SK-N-SH (cell line): Measurements from ENCODE around the gene ZSWIM5. TPM values are rescaled to one million over a fixed set of nuclear protein-coding genes. Genes with fewer than 3 reads are reported as not detected.

Experiments
- CTCF ChIA-PET: fragments of 300-600, 350-600 bp; formaldehyde crosslinking; extraction: SDS; loops from one replicate; lab custom pipeline; 2021; lab: Yijun Ruan, JAX
- POLR2A ChIA-PET: fragments of 350-600 bp; sonication (Branson Sonifier 250); formaldehyde crosslinking; extraction: SDS; loops from one replicate; lab custom pipeline; 2020; ENCODE audit warnings: antibody characterized with exemption, inconsistent platforms; lab: Yijun Ruan, JAX
- DNase-seq: peaks from one replicate; pipeline ENCODE4 v3.0.0; 2012
- H2AFZ ChIP-seq: fragments of 200-600 bp; sonication (generic); 2 replicates; pipeline ENCODE4 v1.8.1; 2016; ENCODE audit warnings: antibody characterized with exemption, mild to moderate bottlenecking, low read depth
- H3F3A ChIP-seq: fragments of 200-600 bp; sonication (generic); replicated peaks from 2 replicates; pipeline ENCODE3; 2016; ENCODE audit warnings: antibody characterized with exemption, mild to moderate bottlenecking; ENCODE audit not compliant: insufficient read depth
- H3K27ac ChIP-seq, 2 experiments: fragments of 200-500 bp in 1 of 2; fragments of 200-600 bp in 1 of 2; sonication (Bioruptor generic) in 1 of 2; sonication (generic), shearing (Covaris generic) in 1 of 2; 2 replicates each; pipeline versions ENCODE4 v1.5.1 to v1.6.1; 2014 to 2016; ENCODE audit warnings: low read depth in 2 of 2, inconsistent platforms in 1 of 2, low read length in 1 of 2, mild to moderate bottlenecking in 1 of 2, mixed read lengths in 1 of 2
- H3K27me3 ChIP-seq: fragments of 200-600 bp; sonication (generic), shearing (Covaris generic); 2 replicates; pipeline ENCODE4 v1.6.1; 2016; ENCODE audit warnings: mixed run types; ENCODE audit not compliant: insufficient read depth
- H3K36me3 ChIP-seq, 2 experiments: fragments of 200-500 bp in 1 of 2; fragments of 200-600 bp in 1 of 2; sonication (Bioruptor generic) in 1 of 2; sonication (generic) in 1 of 2; replicated peaks in 1 of 2; 2 replicates each; pipeline versions ENCODE3 to v1.5.1; 2014 to 2016; ENCODE audit warnings: low read length in 1 of 2, mild to moderate bottlenecking in 1 of 2; ENCODE audit not compliant: insufficient read depth in 2 of 2, control insufficient read depth in 1 of 2
- H3K4me1 ChIP-seq, 2 experiments: fragments of 200-500 bp in 1 of 2; fragments of 200-600 bp in 1 of 2; sonication (Bioruptor generic) in 1 of 2; sonication (generic), shearing (Covaris generic) in 1 of 2; 2 replicates each; pipeline versions ENCODE4 v1.5.1 to v1.6.1; 2014 to 2016; ENCODE audit warnings: low read depth in 1 of 2, low read length in 1 of 2, mixed run types in 1 of 2; ENCODE audit not compliant: insufficient read depth in 2 of 2, control insufficient read depth in 1 of 2
- H3K4me2 ChIP-seq: fragments of 200-600 bp; sonication (generic), shearing (Covaris generic); 2 replicates; pipeline ENCODE4 v1.6.1; 2017; ENCODE audit warnings: mixed run types
- H3K4me3 ChIP-seq, 2 experiments: fragments of 200-500 bp in 1 of 2; fragments of 200-600 bp in 1 of 2; sonication (Bioruptor generic) in 1 of 2; sonication (generic), shearing (Covaris generic) in 1 of 2; 2 replicates each; pipeline versions ENCODE4 v1.5.1 to v1.8.1; 2014 to 2016; ENCODE audit warnings: low read depth in 2 of 2, inconsistent platforms in 1 of 2, low read length in 1 of 2, mild to moderate bottlenecking in 1 of 2, mixed read lengths in 1 of 2, moderate library complexity in 1 of 2
- H3K79me2 ChIP-seq: fragments of 200-600 bp; sonication (generic); 2 replicates; pipeline ENCODE4 v1.8.1; 2017; ENCODE audit warnings: mild to moderate bottlenecking; ENCODE audit not compliant: insufficient read depth
- H3K9ac ChIP-seq: fragments of 200-600 bp; sonication (generic); 2 replicates; pipeline ENCODE4 v1.6.1; 2017; ENCODE audit warnings: mixed run types
- H3K9me2 ChIP-seq: fragments of 200-600 bp; sonication (generic); 2 replicates; pipeline ENCODE4 v1.6.1; 2017; ENCODE audit warnings: mixed run types
- H3K9me3 ChIP-seq: fragments of 200-600 bp; sonication (generic); 2 replicates; pipeline ENCODE4 v1.6.1; 2017; ENCODE audit warnings: mixed run types, mild to moderate bottlenecking, moderate library complexity
- H4K20me1 ChIP-seq: fragments of 200-600 bp; sonication (generic); 2 replicates; pipeline ENCODE4 v1.6.1; 2017; ENCODE audit warnings: mild to moderate bottlenecking, mixed run types; ENCODE audit not compliant: insufficient read depth
- FOSL2 ChIP-seq: IDR thresholded peaks from 2 replicates; pipeline ENCODE4 v1.4.0; 2012; ENCODE audit warnings: low read depth, mild to moderate bottlenecking, moderate library complexity, borderline replicate concordance
- MXI1 ChIP-seq: IDR thresholded peaks from 2 replicates; pipeline ENCODE4 v1.6.1; 2012; ENCODE audit warnings: mild to moderate bottlenecking, low read depth, low read length, improper control_type of control experiment
- NRF1 ChIP-seq: IDR thresholded peaks from 2 replicates; pipeline ENCODE4 v1.6.1; 2012; ENCODE audit warnings: low read depth, mild to moderate bottlenecking, low read length
- POLR2AphosphoS5 ChIP-seq: IDR thresholded peaks from 2 replicates; pipeline ENCODE4 v1.6.1; 2012; ENCODE audit warnings: low read depth, low read length
- RAD21 ChIP-seq: IDR thresholded peaks from 2 replicates; pipeline ENCODE4 v1.6.1; 2012; ENCODE audit warnings: mild to moderate bottlenecking, low read length
- REST ChIP-seq: IDR thresholded peaks from 2 replicates; pipeline ENCODE4 v1.6.1; 2012; ENCODE audit warnings: mild to moderate bottlenecking, low read depth, low read length, moderate library complexity
- SIN3A ChIP-seq: IDR thresholded peaks from 2 replicates; pipeline ENCODE4 v1.6.1; 2012; ENCODE audit warnings: low read depth, mild to moderate bottlenecking, low read length, moderate library complexity, borderline replicate concordance
- TCF12 ChIP-seq: IDR thresholded peaks from 2 replicates; pipeline ENCODE4 v1.4.0; 2012
- YY1 ChIP-seq: IDR thresholded peaks from 2 replicates; pipeline ENCODE4 v1.4.0; 2012; ENCODE audit warnings: low read depth, mild to moderate bottlenecking
- WGBS: methylation state at CpG from one replicate; pipeline ENCODE4 v1.1.6; 2017; ENCODE audit warnings: low lambda C conversion rate; 5-methylcytosine and 5-hydroxymethylcytosine counted together
- polyA plus RNA-seq, 3 experiments: library from polyadenylated mRNA; depleted of rRNA; stranded (reverse); fragments of >200 nt; gene quantifications; 2 replicates each; pipeline ENCODE4 v1.2.3, GENCODE V29; 2012

Gene ZSWIM5
- polyA plus RNA-seq, 1 of the 3 experiments (the other 2 are of a cell fraction), result 0.07 TPM

- Histone ChIP-seq H3F3A (peaks cover 5% of the 10 kb centered on the region), H3K79me2 (peaks cover 39% of the 10 kb centered on the region; the same call in 1 of the 2 replicates), H3K9me2 (no peaks in the 10 kb centered on the region), H3K36me3 (peaks cover 10 to 51% of the 10 kb centered on the region in 2 experiments), H3K4me3 (peak overlapping the region; percentile 93 to 96; a peak in 1 of 4 replicates), H3K9me3 (no peaks in the 10 kb centered on the region), H3K27ac (no peak overlapping the region), H4K20me1 (no peaks in the 10 kb centered on the region), H3K4me1 (peaks cover 6 to 32% of the 10 kb centered on the region in 2 experiments), H2AFZ (no peak overlapping the region), H3K27me3 (no peaks in the 10 kb centered on the region), H3K9ac (no peak overlapping the region), H3K4me2 (peak overlapping the region; percentile 99)
- TF ChIP-seq REST, result no peak
- no peak for TF ChIP-seq POLR2AphosphoS5
- TF ChIP-seq TCF12, result no peak
- no peak for TF ChIP-seq MXI1
- TF ChIP-seq SIN3A, result no peak
- no peak for TF ChIP-seq NRF1
- no peak for TF ChIP-seq YY1
- DNase-seq, result no peak
- ChIA-PET POLR2A (no interaction called here), CTCF (interaction anchor here (0.7 to 13.4 kb wide), 5 partner anchors 9 to 678 kb away, joined by 3 to 470 read pairs (median 4); no protein-coding TSS in a partner anchor)
- 100% methylated on average over 10 of the region's 11 CpGs for WGBS
These were observed 197.0 kb downstream of the ZSWIM5 start for GRCh38 chr1:45009296-45009865.

- CTCF ChIA-PET, result interaction anchor here (2.0 kb wide), 1 partner anchor 10 kb away, joined by 9 read pairs; no protein-coding TSS in a partner anchor
- no peak overlapping the region for H2AFZ ChIP-seq
- no peaks in the 10 kb centered on the region for H3K9me3 ChIP-seq
These were observed 197.9 kb downstream of the ZSWIM5 start for GRCh38 chr1:45008516-45008915.

More at GRCh38 chr1:45008516-45008915, 197.9 kb downstream of the ZSWIM5 start:
- WGBS, result 93% methylated on average over 9 of the region's 12 CpGs
- H3K9ac ChIP-seq, result no peak overlapping the region
- H3K27me3 ChIP-seq, result no peaks in the 10 kb centered on the region
- POLR2A ChIA-PET, result no interaction called here
- H3K79me2 ChIP-seq, result peaks cover 35% of the 10 kb centered on the region; the same call in 1 of the 2 replicates
- H4K20me1 ChIP-seq, result no peaks in the 10 kb centered on the region
- no peak for TF ChIP-seq RAD21
- no peak for TF ChIP-seq FOSL2
- H3K27ac ChIP-seq, result no peak overlapping the region
- H3K4me1 ChIP-seq, result peaks cover 6 to 27% of the 10 kb centered on the region in 2 experiments
- H3K4me3 ChIP-seq, result no peak overlapping the region
- peaks cover 10 to 52% of the 10 kb centered on the region in 2 experiments for H3K36me3 ChIP-seq
- no peak overlapping the region for H3K4me2 ChIP-seq
- peaks cover 5% of the 10 kb centered on the region for H3F3A ChIP-seq
- no peak for DNase-seq
- H3K9me2 ChIP-seq, result no peaks in the 10 kb centered on the region
